GM15510 (cell line): ENCODE results near the gene CALM1.

Source experiments
- POLR2A ChIP-seq: IDR thresholded peaks from 3 replicates; pipeline ENCODE4 v1.6.1; 2011; ENCODE audit warnings: borderline replicate concordance; ENCODE audit not compliant: insufficient read length; ENCODE audit errors: extremely low read depth

CALM1 gene

DNA sequence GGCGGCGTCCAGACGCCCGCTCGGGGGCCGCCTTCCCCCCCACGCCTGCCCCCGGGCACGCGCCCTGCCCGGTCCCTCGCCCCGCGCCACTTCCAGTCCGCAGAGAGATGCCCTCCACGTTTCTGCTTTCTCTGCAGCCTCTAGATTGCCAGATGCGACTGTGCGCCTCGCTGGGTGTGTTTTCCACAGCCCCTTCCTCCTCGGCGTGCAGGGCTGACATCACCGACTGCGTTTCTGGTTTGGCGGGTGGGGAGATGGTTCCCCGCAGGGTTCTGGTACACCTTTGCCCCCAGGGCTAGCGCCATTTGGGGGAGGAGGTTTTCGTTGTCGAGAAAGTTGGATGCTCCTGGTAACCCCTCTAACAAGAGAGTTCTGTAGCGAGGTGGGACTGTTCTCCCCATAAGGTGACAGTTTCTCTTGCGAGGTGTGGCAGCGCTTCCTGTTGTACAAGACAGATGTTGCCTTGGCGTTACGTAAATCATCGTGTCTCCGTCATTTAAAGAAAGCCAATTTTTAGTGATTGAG is 1.5 kb downstream of the CALM1 start:
- no peak for TF ChIP-seq POLR2A

DNA sequence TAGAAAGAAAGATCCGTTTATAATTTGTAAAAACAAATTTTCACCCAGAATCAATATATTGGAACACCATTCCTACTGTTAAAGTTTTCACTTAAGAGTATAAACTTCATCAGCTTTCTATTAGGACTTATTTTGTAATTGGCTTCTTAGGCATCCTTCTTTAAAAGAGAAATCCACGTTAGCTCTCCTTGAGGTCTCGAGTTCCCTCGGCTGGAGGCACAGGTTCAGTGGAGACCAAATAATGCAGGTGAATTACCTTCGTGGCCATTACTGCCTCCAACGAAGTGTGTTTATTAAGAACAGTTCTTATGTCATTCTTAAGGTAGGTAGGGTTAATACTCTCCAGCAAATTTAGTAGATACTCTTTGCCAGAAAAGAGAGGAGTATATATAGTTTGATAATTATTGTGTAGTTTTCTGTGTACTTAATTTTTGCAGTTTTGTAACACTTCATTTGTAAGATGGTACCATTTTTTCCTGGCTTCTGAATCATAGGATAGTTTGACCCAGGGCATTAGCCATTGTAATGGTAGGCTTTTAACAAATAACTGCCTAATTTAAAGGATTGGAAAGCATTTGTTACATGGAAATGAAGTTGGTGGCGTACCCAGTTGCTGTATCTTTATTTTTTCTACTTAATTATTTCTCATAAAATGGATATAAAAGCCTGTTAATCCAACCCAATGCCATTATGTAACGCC is 2.2 kb downstream of the CALM1 start:
- no peak for TF ChIP-seq POLR2A

DNA sequence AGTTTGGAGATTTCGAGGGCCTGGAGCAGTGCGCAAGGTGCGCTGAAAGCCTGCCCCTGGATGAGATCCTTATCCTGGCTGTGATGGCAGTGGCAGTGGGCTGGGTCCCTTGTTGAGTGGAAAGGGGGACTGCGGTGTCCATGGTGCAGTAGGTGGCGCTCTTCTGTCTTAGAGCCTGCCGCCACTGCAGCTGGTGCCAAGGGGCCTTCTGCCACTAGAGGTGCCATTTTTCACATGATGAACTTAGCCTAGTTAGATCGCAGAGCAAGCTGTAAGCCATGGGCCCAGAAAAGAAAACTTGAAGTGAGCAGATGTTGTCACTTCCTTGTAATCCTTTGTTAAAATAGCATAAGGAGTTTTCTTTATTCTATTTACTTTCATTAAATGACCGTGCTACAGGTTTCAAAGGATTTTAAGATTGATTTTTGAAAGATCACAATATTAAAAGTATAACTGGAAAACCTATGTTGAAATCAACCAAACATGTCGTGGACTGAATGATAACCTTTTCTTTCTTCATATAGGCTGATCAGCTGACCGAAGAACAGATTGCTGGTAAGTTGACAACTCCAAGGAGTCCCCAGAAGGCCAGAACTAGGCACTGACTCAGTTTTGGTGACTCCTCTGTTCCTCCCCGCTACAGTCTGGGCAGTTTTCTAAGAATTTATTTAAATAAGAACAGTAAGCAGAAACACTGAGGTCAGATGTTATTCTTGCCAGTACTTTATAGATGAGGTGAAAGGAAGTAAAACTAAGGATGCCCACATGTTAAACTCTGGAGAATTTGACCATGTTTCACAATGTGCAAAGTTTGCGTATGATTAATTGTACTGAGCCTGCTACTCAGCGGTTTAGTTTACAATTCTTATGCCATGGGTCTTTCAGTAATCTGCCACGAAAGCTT is 3.0 kb downstream of the CALM1 start:
- TF ChIP-seq POLR2A: no peak

DNA sequence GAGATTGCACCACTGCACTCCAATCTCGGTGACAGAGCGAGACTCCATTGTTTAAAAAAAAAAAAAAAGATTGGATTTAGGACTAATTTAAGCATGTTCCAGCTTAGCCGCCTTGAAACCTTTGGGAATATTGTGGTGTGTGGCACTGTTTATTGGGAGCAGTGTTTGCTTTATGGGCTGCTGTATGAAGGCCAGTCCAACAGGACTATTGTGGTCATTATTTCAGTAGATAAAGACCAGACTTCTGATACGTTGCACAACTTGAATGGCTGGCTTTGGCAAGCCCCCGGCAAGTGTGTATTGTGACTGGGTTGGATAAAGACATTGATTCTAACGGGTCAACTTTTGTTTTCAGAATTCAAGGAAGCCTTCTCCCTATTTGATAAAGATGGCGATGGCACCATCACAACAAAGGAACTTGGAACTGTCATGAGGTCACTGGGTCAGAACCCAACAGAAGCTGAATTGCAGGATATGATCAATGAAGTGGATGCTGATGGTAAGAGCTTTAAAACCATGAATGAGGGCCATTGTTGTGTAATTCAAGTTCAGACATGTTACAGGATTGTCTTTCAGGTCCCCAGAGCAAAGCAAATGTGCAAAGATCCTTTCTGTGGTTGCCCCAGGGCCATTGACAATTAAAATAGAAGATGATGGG is 4.2 kb downstream of the CALM1 start:
- TF ChIP-seq POLR2A: no peak

DNA sequence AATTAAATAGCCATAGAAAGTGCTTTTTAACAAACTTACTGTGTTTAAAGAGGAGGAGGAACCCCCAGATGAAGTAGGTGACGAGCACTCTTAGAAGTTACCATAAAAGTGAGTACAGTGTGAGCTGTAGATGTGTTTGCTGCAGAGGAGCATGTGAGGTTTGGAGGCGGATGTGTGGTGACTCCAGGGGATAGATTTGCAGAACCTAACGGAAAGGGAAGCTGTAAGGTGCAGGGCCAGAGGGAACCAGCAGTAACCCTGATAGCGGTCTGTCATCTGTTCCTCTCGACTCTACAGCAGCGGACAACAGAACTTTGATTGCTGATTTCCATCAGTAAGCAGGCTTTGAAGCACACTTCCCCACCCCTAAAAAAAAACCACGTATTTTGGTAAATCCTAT is 5.2 kb downstream of the CALM1 start:
- TF ChIP-seq POLR2A: no peak

DNA sequence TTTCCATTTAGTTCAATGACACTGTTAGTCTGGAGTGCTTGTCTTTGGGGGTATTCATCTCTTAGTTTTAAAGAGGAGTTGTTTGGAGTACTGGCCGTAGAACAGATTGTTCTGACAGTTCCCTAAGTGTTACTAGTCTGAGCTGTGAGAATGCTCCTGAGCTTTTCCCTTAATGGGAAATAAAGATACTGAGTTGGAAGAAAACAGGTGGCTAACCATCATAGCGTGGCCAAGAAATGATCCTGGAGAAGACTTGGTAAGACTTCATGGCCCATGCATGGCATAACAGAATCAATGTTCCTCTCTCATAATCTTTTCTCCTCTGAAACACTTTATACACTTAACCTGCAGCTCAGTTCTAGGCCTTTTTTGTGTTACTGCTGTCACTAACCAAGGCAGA is 6.2 kb downstream of the CALM1 start:
- no peak for TF ChIP-seq POLR2A

DNA sequence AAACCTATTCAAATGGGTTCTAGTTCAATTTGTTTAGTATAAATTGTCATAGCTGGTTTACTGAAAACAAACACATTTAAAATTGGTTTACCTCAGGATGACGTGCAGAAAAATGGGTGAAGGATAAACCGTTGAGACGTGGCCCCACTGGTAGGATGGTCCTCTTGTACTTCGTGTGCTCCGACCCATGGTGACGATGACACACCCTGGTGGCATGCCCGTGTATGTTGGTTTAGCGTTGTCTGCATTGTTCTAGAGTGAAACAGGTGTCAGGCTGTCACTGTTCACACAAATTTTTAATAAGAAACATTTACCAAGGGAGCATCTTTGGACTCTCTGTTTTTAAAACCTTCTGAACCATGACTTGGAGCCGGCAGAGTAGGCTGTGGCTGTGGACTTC is 8.3 kb downstream of the CALM1 start:
- TF ChIP-seq POLR2A: no peak

DNA sequence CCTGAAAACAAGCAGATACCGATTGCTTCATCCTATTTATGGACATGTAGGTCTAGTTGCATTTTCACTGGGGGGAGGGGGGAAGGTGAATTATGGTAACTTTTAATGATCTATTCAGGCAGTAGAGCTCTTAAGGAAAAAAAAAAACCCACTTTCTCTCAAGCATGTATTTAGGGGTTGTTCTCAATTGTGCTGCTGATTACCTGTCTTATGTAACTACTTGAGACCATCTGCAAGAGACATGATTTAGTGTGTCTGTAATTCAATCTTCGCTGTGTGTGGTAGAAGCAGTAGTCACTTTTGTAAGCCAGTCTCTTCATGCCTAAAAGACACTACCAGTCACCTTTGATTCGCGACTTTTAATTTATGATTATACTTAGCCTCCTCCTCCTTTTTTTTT is 8.9 kb downstream of the CALM1 start:
- TF ChIP-seq POLR2A: no peak

DNA sequence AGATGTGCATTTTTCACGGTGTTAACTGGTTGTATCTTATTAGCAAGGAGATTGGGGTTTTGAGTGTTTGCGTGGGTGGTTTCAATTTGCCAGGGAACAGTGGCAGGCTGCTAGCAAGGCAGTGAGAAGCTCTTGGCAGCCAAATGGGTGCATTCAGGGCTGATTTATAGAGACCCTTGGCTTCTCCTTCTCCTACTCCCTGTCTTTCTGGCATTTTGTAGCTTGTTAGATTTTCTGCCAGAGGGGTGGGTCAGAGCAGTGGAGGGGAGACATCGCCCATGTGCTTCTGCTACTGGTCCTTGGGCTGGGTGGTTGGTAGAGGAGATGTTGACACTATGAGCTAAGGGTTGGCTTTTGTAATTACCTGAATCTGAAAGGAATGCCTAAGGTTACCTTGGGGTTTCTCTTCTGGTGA is 9.6 kb downstream of the CALM1 start:
- TF ChIP-seq POLR2A: no peak

DNA sequence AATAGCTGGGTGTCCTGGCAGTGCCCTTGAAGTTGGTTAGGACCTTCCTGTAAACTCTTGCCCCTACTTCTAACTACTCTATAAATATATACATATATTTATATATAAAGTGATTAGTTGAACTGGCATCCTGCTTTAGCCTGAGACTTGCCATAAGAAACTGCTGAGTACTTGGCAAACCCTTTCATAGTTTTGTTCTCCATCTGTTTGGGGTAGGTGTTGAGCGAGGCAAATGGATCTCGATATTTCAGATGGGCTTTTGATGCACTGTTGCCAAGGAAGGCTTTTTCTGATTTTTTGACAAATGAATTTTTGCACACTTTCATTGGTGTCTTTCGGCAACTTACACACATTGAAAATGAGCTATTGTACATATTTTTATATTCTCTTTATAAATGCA is 10.4 kb downstream of the CALM1 start:
- no peak for TF ChIP-seq POLR2A

DNA sequence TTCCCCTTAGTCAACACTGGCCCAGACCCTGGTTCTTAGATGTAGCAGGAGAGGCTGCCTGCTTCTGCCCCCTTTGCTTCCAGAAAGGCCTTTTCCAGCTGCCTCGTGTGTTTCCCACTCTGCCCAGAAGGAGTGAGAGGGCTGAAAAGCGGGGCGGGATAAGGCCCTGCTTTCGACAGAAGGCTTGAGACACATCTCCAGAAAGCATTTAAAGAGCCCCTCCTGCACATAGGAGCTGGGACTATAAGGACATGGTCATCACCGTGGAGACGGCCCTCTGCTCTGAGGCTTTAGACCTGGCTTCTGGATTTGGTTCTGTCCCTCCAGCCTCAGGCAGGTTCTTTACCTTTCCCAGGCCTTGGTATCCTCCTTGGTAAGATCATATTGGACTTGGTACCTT is 11.9 kb downstream of the CALM1 start:
- no peak for TF ChIP-seq POLR2A

DNA sequence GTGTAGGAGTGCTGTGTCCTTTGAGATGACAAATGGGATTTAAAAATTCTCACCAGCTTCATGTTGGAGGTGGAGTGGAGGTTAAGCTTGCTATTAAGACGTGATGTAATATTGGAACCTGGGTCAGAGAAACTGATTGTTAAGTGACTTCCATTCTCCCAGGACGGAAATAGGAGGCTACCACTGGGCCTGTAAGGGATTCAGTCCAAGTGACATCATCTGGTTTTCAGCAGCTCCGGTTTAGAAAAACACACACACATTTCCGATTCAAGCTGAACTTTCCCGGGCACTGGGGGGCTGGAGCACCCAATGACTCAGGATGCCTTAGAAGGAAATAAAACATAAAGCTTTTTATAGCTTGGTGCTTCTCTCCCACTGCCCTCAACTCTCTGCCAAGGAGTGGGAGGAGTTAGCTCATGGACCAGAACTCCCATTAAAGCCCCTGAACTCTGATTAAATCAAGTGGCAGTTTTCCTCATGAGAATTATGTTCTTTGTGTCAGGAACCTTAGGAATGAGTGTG is 12.4 kb downstream of the CALM1 start:
- TF ChIP-seq POLR2A: no peak

DNA sequence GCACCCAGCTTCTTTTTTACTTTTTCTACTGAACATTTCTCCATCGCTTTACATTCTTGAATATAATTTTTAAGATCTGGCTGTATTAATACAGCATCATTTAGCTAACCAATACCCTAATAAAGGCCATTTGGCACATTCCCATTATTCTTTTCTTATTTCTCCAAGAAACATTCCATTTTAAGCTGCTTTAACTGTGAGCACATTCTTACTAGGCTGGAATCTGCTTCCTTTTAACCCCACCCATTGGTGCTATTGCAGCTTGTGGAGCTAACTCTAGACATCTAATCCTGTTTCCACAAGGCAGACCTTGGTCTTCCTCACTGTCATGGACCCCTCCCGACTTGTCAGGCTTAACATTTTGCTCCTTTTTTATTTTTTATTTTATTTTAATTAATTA is 15.2 kb downstream of the CALM1 start:
- TF ChIP-seq POLR2A: no peak

DNA sequence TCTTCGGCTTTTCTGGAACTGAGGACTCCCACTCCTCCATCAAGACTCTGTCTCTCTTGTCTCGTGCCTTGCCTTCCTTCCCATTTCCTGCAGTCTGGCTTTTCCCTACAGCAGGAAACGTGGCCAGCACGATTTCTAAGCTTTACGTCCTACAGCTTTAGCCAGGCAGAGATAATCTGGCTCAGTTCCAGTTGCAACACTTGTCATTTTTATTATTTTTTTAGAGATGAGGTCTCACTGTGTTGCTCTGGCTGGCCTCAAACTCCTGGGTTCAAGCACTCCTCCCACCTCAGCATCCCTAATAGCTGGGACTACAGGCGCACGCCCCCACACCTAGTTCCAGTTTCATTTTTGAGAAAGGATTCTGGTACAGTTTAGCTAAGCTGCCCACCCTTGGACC is 19.9 kb downstream of the CALM1 start:
- no peak for TF ChIP-seq POLR2A

DNA sequence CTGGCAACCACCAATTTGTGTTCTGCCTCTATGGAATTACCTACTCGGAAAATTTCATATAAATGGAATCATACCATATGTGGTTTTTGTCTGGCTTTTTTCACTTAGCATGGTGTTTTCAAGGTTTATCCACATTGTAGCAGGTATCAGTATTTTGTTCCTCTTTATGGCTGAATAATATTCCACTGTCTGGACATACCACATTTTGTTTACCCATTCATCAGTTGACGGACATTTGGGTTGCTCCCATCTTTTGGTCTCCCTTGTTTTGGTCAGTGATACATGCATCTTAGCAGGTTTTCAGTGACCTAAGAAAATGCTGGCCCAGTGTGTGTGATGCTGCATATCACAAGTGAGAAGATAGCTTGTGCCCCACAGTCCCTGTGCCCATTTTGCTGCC is 21.2 kb downstream of the CALM1 start:
- TF ChIP-seq POLR2A: no peak
